Sigmoid colon (tissue), 7 donors: ENCODE results near the gene C4orf54. TPM values are rescaled to one million over a fixed set of nuclear protein-coding genes. Genes with fewer than 3 reads are reported as not detected.

ENCODE experiments used
- DNase-seq: peaks from one replicate; pipeline ENCODE4 v3.0.0-alpha.2; 2019
- H3K27ac ChIP-seq, 4 donors: fragments of 200-600 bp; sonication (generic); one replicate each; pipeline ENCODE4 v1.5.1; 2016 to 2019; ENCODE audit warnings: mild to moderate bottlenecking in 1 of 4
- H3K27me3 ChIP-seq, 3 donors: fragments of 200-600 bp; sonication (generic); one replicate each; pipeline ENCODE4 v1.5.1; 2019; ENCODE audit warnings: mild to moderate bottlenecking in 1 of 3
- H3K36me3 ChIP-seq, 4 donors: fragments of 200-600 bp; sonication (generic); one replicate each; pipeline ENCODE4 v1.5.1; 2016 to 2019
- H3K4me1 ChIP-seq, 4 donors: fragments of 200-600 bp; sonication (generic); one replicate each; pipeline ENCODE4 v1.5.1; 2017 to 2019
- H3K4me3 ChIP-seq, 4 donors: fragments of 200-600 bp; sonication (generic); one replicate each; pipeline ENCODE4 v1.5.1; 2017 to 2019; ENCODE audit warnings: mild to moderate bottlenecking in 2 of 4, moderate library complexity in 1 of 4
- H3K9me3 ChIP-seq, 4 donors: fragments of 200-600 bp in 3 of 4; sonication (generic) in 3 of 4; one replicate each; pipeline versions ENCODE4 v1.5.1 to v1.6.1; 2013 to 2019
- EP300 ChIP-seq, 4 donors: sonication (generic); formaldehyde crosslinking; IDR thresholded peaks; one replicate each; pipeline ENCODE4 v1.6.1; 2017; ENCODE audit warnings: antibody characterized with exemption in 4 of 4
- POLR2A ChIP-seq, 2 donors: fragments of 450-650 bp; IDR thresholded peaks; one replicate each; pipeline ENCODE4 v1.6.1; 2016; ENCODE audit warnings: antibody characterized with exemption in 2 of 2, mild to moderate bottlenecking in 2 of 2, moderate library complexity in 2 of 2
- POLR2AphosphoS5 ChIP-seq, 4 donors: sonication (generic); formaldehyde crosslinking; IDR thresholded peaks; one replicate each; pipeline ENCODE4 v1.6.1; 2017; ENCODE audit warnings: antibody characterized with exemption in 4 of 4
- WGBS, 2 donors: extraction: QIAGEN DNeasy Blood & Tissue Kit; methylation state at CpG; one replicate each; pipeline ENCODE4 v1.1.7; 2013; 5-methylcytosine and 5-hydroxymethylcytosine counted together
- intact Hi-C: fragments of 100-400 bp; cut with DNase I; formaldehyde crosslinking; loops from one replicate; pipeline ENCODE4 v1.15.1; 2023
- polyA plus RNA-seq, 3 donors: library from polyadenylated mRNA; stranded (reverse); fragments of 200-250 nt; gene quantifications; one replicate each; pipeline ENCODE4 v1.2.3, GENCODE V29; 2013
- total RNA-seq, 4 donors: library from RNA; depleted of rRNA; stranded (reverse); fragments of >200 nt; gene quantifications; one replicate each; pipeline ENCODE4 v1.1.0, GENCODE V29; 2016
- TF ChIP-seq, protein P1 (sequence below), 4 experiments: fragments of 450-650 bp in 3 of 4; fragments of 200-600 bp in 1 of 4; IDR thresholded peaks; one replicate each; pipeline ENCODE4 v1.5.1; 2016 to 2019; ENCODE audit warnings: antibody characterized with exemption in 4 of 4, mild to moderate bottlenecking in 3 of 4, moderate library complexity in 2 of 4
- donor health status: healthy with polysubstance abuse.
- donor health status: Bipolar disorder and iron deficiency.
- donor health status: healthy.

The C4orf54 gene
- total and polyA plus RNA-seq, 7 donors = under 0.01 to 0.28 (median 0.14) TPM; not detected in 2

DNA sequence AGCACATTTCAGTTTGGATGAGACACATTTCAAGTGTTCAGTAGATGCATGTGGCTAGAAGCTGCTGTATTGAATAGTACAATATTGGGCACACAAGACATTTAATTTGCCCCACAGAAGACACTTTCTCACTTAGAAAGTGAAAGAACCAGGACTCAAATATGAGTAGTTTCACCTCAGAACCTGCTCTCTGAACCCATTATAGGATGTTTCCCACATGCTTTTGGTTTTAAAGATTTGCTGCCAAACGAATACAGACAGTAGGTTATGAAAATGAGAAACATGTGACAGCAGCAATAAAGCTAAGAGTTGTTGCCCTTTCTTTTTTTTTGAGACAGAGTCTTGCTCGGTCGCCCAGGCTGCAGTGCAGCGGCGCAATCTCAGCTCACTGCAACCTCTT lies 32.3 kb downstream of the C4orf54 start:
- peaks cover 0 to 45% (median 24%) of the 10 kb centered on the region in 4 donors for H3K4me1 ChIP-seq
- no peak for DNase-seq
- no peaks in the 10 kb centered on the region for H3K9me3 ChIP-seq
- intact Hi-C loops = no loop called here
- no peak overlapping the region for H3K4me3 ChIP-seq
- no peaks in the 10 kb centered on the region for H3K27me3 ChIP-seq
- H3K27ac ChIP-seq = peak overlapping the region; percentile 75 to 78 (median 76)
- no peaks in the 10 kb centered on the region for H3K36me3 ChIP-seq
- 73 to 84% methylated on average over 5 of the region's 5 CpGs for WGBS, 2 donors
- TF ChIP-seq, protein P1, sequence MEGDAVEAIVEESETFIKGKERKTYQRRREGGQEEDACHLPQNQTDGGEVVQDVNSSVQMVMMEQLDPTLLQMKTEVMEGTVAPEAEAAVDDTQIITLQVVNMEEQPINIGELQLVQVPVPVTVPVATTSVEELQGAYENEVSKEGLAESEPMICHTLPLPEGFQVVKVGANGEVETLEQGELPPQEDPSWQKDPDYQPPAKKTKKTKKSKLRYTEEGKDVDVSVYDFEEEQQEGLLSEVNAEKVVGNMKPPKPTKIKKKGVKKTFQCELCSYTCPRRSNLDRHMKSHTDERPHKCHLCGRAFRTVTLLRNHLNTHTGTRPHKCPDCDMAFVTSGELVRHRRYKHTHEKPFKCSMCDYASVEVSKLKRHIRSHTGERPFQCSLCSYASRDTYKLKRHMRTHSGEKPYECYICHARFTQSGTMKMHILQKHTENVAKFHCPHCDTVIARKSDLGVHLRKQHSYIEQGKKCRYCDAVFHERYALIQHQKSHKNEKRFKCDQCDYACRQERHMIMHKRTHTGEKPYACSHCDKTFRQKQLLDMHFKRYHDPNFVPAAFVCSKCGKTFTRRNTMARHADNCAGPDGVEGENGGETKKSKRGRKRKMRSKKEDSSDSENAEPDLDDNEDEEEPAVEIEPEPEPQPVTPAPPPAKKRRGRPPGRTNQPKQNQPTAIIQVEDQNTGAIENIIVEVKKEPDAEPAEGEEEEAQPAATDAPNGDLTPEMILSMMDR (IDR thresholded peaks at IDR 0.05) = no peak
- TF ChIP-seq POLR2AphosphoS5 (IDR thresholded peaks at IDR 0.05) (no peak), EP300 (IDR thresholded peaks at IDR 0.05) (no peak), POLR2A (IDR thresholded peaks at IDR 0.05) (no peak)

DNA sequence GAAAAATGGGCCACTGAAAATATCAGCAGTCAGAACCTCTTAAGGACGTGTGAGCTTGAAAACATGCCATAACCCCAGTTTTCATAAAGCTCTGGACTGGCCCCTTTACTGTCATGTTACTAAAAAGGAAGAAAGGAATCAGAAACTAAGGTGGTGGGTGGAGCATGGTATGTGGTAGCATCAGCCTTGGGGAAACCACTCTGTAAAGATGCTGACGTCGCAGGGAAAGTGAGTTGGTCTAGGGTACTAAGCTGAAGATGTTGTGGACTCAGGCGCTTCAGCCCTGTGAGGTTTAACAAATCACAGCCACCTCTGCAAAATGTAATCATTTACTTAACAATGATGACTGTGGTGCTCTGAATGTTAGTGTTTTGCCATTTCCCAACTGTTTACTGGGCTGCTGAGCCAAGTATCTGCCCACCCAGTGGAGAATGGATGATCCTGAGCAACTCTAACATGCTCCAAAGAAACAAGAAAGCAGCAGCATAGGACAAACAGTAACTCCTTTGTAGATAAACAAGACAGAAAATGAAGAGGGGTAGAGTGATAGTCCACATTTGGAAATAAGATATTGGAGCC lies 33.4 kb downstream of the C4orf54 start:
- peaks cover 0 to 45% (median 24%) of the 10 kb centered on the region in 4 donors for H3K4me1 ChIP-seq
- intact Hi-C loops = no loop called here
- no peaks in the 10 kb centered on the region for H3K9me3 ChIP-seq
- 68 to 72% methylated on average over 4 of the region's 4 CpGs for WGBS, 2 donors
- peak; percentile 59 for DNase-seq
- H3K27ac ChIP-seq = peak overlapping the region; percentile 75 to 78 (median 76)
- TF ChIP-seq POLR2AphosphoS5 (IDR thresholded peaks at IDR 0.05) (peak in 2 of 4 donors; percentile 22 to 43), POLR2A (IDR thresholded peaks at IDR 0.05) (no peak)
- H3K36me3 ChIP-seq = no peaks in the 10 kb centered on the region
- no peak overlapping the region for H3K4me3 ChIP-seq
- H3K27me3 ChIP-seq = no peaks in the 10 kb centered on the region

DNA sequence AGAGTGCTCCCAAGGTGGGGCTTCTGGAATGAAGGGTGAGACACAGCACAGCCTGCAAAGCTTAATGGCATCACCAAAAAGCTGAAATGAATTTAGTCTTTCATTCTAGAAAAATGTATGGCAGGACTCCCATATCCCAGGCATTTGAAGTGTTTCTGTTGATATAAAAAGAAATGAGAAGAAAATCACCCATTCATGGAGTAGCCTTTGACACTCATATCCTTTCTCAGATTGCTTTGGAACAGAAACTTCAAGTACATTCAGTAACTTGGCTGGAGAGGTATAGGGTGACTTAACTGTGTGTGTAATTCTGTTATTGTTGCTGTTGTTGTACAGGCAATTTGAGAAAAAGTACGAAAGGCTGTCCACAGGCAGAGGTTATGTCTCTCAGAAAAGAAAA lies 35.3 kb downstream of the C4orf54 start:
- no peaks in the 10 kb centered on the region for H3K36me3 ChIP-seq
- H3K9me3 ChIP-seq = no peaks in the 10 kb centered on the region
- H3K27me3 ChIP-seq = no peaks in the 10 kb centered on the region
- DNase-seq = no peak
- peak overlapping the region; percentile 42 to 78 (median 76) for H3K27ac ChIP-seq
- TF ChIP-seq POLR2A (IDR thresholded peaks at IDR 0.05) (no peak), POLR2AphosphoS5 (IDR thresholded peaks at IDR 0.05) (no peak), EP300 (IDR thresholded peaks at IDR 0.05) (no peak)
- TF ChIP-seq, protein P1 (IDR thresholded peaks at IDR 0.05) = no peak
- intact Hi-C loops = loop anchor here (2.0 kb wide), 1 partner anchor 246 kb away; no protein-coding TSS in a partner anchor
- H3K4me3 ChIP-seq = no peak overlapping the region
- peaks cover 0 to 48% (median 26%) of the 10 kb centered on the region in 4 donors for H3K4me1 ChIP-seq
- 89 to 92% methylated on average over 1 of the region's 1 CpG for WGBS, 2 donors

DNA sequence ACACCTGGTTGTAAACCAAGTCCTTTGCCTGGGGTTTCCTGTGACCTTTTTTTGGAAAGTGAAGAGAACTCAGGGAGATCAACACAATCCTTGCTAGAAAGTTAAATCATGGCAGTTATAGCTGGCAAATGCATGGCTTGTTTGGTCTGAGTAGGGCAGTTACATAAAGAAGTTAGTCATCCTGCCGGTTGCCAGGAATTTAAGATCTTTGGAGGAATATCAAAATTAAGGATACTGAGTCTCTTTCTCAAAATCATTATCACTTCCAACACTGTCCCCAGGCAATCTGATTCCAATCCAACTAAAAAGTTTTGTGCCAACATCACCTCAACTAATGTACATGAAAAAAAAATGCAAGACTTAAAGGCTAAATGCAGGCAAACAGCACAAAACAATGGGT lies 40.3 kb downstream of the C4orf54 start:
- WGBS, 2 donors = 80 to 93% methylated on average over 1 of the region's 1 CpG
- no peak for DNase-seq
- no peaks in the 10 kb centered on the region for H3K27me3 ChIP-seq
- no peak overlapping the region for H3K4me3 ChIP-seq
- TF ChIP-seq EP300 (IDR thresholded peaks at IDR 0.05) = no peak
- TF ChIP-seq, protein P1 (IDR thresholded peaks at IDR 0.05) = no peak
- no peak for TF ChIP-seq POLR2AphosphoS5 (IDR thresholded peaks at IDR 0.05)
- no peak for TF ChIP-seq POLR2A (IDR thresholded peaks at IDR 0.05)
- H3K27ac ChIP-seq = peak overlapping the region; percentile 34 to 72 (median 70)
- intact Hi-C loops = loop anchor here (5.0 kb wide), 1 partner anchor 45 kb away; the partner anchor contains the start of gene MTTP
- peaks cover 0 to 35% (median 25%) of the 10 kb centered on the region in 4 donors for H3K4me1 ChIP-seq
- no peaks in the 10 kb centered on the region for H3K36me3 ChIP-seq
- no peaks in the 10 kb centered on the region for H3K9me3 ChIP-seq

DNA sequence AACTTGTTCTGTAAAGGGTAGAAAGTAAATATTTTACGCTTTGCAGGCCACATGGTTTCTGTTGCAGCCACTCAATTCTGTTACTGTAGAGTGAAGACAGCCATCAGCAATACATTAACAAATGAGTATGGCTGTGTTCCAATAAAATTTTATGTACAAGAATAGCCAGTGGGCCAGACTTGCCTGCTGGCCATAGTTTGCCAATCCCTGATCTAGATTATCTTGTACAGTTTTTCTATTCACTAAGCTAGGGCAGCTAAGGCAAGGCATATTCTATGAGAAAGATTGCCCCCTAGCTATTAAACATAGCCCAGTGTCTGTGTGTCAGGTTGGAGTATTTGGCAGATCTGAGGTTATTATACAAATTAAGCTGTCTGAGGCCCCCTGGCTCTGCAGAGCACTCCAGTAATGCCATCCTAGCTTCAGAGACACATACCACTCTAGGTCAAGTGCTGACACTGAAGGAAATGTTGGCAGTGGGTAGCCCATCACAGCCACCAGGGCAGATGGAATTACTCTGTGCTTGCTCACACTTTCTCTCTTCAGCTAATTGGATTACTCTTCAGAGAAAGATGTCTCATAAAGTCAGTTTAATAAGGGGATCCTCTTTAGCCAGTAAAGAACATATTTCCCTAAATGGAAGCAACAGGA lies 42.3 kb downstream of the C4orf54 start:
- no peaks in the 10 kb centered on the region for H3K36me3 ChIP-seq
- DNase-seq = peak; percentile 57
- H3K4me3 ChIP-seq = no peak overlapping the region
- H3K9me3 ChIP-seq = no peaks in the 10 kb centered on the region
- intact Hi-C loops = loop anchor here (5.0 kb wide), 1 partner anchor 43 kb away; the partner anchor contains the start of gene MTTP
- peaks cover 0 to 36% (median 28%) of the 10 kb centered on the region in 4 donors for H3K4me1 ChIP-seq
- H3K27me3 ChIP-seq = no peaks in the 10 kb centered on the region
- peak in 2 of 4 donors; percentile 22 to 69 for TF ChIP-seq POLR2AphosphoS5 (IDR thresholded peaks at IDR 0.05)
- TF ChIP-seq, protein P1 (IDR thresholded peaks at IDR 0.05) = peak in 1 of 4 experiments; percentile 16
- peak in 1 of 4 donors; percentile 34 for TF ChIP-seq EP300 (IDR thresholded peaks at IDR 0.05)
- TF ChIP-seq POLR2A (IDR thresholded peaks at IDR 0.05) = no peak
- H3K27ac ChIP-seq = peak overlapping the region; percentile 14 to 72 (median 70)
- WGBS, 2 donors = 36 to 80% methylated on average over 1 of the region's 1 CpG
